RPMI7951 (cell line): ENCODE results near the gene DCAF8L2. TPM values are rescaled to one million over a fixed set of nuclear protein-coding genes. Genes with fewer than 3 reads are reported as not detected.
"Not testable (repeated sequence)": the region's sequence is repeated elsewhere in the genome, so short reads cannot be mapped to it uniquely, and the experiment has no call there.

Experiments
- DNase-seq: peaks from one replicate; pipeline ENCODE4 v3.0.0-alpha.2; 2012; ENCODE audit warnings: low read depth
- total RNA-seq: library from RNA; depleted of rRNA; stranded (reverse); fragments of >200 nt; shearing (Covaris generic); gene quantifications from 2 replicates; pipeline ENCODE4 v1.2.3, GENCODE V29; 2014; rRNA removed

DCAF8L2 gene
- not detected in 2 replicates for total RNA-seq

- no peak for DNase-seq
Observed at GRCh38 chrX:27590044-27590443, at the start of gene DCAF8L2. Gene DCAF8L2 (plus strand): TSS chrX:27590344. CDS start chrX:27746896, 156,552 bp downstream.

GRCh38 chrX:27541161-27541560, 49.0 kb upstream of the DCAF8L2 start:
- DNase-seq: not testable (repeated sequence)

- DNase-seq: no peak
Observed at GRCh38 chrX:27548624-27549023, 41.5 kb upstream of the DCAF8L2 start.

GRCh38 chrX:27549688-27550087, 40.5 kb upstream of the DCAF8L2 start:
- DNase-seq: no peak

GRCh38 chrX:27555514-27555913, 34.6 kb upstream of the DCAF8L2 start:
- DNase-seq: no peak

- DNase-seq: no peak
Observed at GRCh38 chrX:27565992-27566391, 24.2 kb upstream of the DCAF8L2 start.

GRCh38 chrX:27571164-27571563, 19.0 kb upstream of the DCAF8L2 start:
- no peak for DNase-seq

- no peak for DNase-seq
Observed at GRCh38 chrX:27575565-27575964, 14.6 kb upstream of the DCAF8L2 start.

- DNase-seq: no peak
Observed at GRCh38 chrX:27583976-27584375, 6.2 kb upstream of the DCAF8L2 start.

GRCh38 chrX:27591938-27592337, 1.8 kb downstream of the DCAF8L2 start:
- no peak for DNase-seq

- no peak for DNase-seq
Observed at GRCh38 chrX:27597508-27597907, 7.4 kb downstream of the DCAF8L2 start.

- DNase-seq: no peak
Observed at GRCh38 chrX:27598312-27598711, 8.2 kb downstream of the DCAF8L2 start.

- no peak for DNase-seq
Observed at GRCh38 chrX:27599928-27600327, 9.8 kb downstream of the DCAF8L2 start.

GRCh38 chrX:27600686-27601085, 10.5 kb downstream of the DCAF8L2 start:
- no peak for DNase-seq

GRCh38 chrX:27608671-27609070, 18.5 kb downstream of the DCAF8L2 start:
- no peak for DNase-seq

- DNase-seq: no peak
Observed at GRCh38 chrX:27619459-27619858, 29.3 kb downstream of the DCAF8L2 start.

- no peak for DNase-seq
Observed at GRCh38 chrX:27619975-27620374, 29.8 kb downstream of the DCAF8L2 start.

GRCh38 chrX:27622883-27623282, 32.7 kb downstream of the DCAF8L2 start:
- DNase-seq: no peak

GRCh38 chrX:27626066-27626465, 35.9 kb downstream of the DCAF8L2 start:
- no peak for DNase-seq

- no peak for DNase-seq
Observed at GRCh38 chrX:27633328-27633727, 43.2 kb downstream of the DCAF8L2 start.

- no peak for DNase-seq
Observed at GRCh38 chrX:27656581-27656980, 66.4 kb downstream of the DCAF8L2 start.

- no peak for DNase-seq
Observed at GRCh38 chrX:27660878-27661277, 70.7 kb downstream of the DCAF8L2 start.

GRCh38 chrX:27671234-27671633, 81.1 kb downstream of the DCAF8L2 start:
- no peak for DNase-seq

- DNase-seq: no peak
Observed at GRCh38 chrX:27674491-27674890, 84.3 kb downstream of the DCAF8L2 start.

GRCh38 chrX:27675493-27675892, 85.3 kb downstream of the DCAF8L2 start:
- no peak for DNase-seq
